Measurements from ENCODE around the gene GSK3A.

DNA sequence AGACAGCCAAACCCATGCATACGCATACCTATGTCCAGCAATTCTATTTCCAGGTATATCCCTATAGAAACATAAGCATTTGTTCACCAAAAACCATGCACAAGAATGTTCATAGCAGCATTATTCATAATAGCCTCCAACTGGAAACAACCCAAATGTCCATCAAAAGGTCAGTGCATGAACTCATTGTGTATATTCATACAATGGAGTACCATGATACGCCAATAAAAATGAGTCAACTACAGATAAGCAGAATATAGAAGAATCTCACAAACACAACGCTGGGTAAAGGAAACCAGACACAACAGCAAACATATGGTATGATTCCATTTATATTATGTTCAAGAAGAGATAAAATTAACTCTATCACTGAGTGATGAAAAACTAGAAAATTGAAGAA, 48.7 kb downstream of the GSK3A start:
- TF ChIP-seq EP300 (IDR thresholded peaks at IDR 0.05) (no peak), POLR2AphosphoS5 (IDR thresholded peaks at IDR 0.05) (peak in 1 of 3 donors; percentile 9), CTCF (IDR thresholded peaks at IDR 0.05) (no peak)
